ENCODE measurements around the gene OTUD1. TPM values are rescaled to one million over a fixed set of nuclear protein-coding genes. Genes with fewer than 3 reads are reported as not detected.

Gene OTUD1
- total and polyA plus RNA-seq, 9 donors = 13.3 to 23.9 (median 17.9) TPM

DNA sequence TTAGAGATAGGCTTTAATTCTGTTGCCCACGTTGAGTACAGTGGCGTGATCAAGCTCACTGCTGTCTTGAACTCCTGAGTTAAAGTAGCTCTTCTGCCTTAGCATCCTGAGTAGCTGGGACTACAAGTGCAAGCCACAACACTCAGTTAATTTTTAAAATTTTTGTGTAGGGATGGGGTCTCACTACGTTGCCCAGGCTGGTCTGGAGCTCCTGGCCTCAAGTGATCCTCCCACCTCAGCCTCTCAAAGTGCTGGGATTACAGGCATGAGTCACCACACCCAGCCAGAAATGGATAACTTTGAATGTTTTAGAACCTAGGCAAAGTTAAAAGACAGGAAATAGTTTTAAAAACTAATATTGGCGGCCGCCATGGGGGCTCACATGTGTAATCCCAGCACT is 43.9 kb upstream of the OTUD1 start:
- no peak overlapping the region for H3K27ac ChIP-seq
- no peaks in the 10 kb centered on the region for H3K36me3 ChIP-seq
- H3K9me3 ChIP-seq = no peaks in the 10 kb centered on the region
- no peak for DNase-seq
- intact Hi-C loops (cut with DNase I) = no loop called here
- no peaks in the 10 kb centered on the region for H3K4me1 ChIP-seq (ENCODE audit: insufficient read depth)
- no peaks in the 10 kb centered on the region for H3K27me3 ChIP-seq
- WGBS, 3 donors = 85 to 91% (median 88%) methylated on average over 5 of the region's 5 CpGs
- no peak overlapping the region for H3K4me3 ChIP-seq
- TF ChIP-seq, protein P1, sequence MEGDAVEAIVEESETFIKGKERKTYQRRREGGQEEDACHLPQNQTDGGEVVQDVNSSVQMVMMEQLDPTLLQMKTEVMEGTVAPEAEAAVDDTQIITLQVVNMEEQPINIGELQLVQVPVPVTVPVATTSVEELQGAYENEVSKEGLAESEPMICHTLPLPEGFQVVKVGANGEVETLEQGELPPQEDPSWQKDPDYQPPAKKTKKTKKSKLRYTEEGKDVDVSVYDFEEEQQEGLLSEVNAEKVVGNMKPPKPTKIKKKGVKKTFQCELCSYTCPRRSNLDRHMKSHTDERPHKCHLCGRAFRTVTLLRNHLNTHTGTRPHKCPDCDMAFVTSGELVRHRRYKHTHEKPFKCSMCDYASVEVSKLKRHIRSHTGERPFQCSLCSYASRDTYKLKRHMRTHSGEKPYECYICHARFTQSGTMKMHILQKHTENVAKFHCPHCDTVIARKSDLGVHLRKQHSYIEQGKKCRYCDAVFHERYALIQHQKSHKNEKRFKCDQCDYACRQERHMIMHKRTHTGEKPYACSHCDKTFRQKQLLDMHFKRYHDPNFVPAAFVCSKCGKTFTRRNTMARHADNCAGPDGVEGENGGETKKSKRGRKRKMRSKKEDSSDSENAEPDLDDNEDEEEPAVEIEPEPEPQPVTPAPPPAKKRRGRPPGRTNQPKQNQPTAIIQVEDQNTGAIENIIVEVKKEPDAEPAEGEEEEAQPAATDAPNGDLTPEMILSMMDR (IDR thresholded peaks at IDR 0.05) = no peak
- TF ChIP-seq POLR2A (IDR thresholded peaks at IDR 0.05) (no peak), EP300 (IDR thresholded peaks at IDR 0.05) (no peak)

- intact Hi-C loops (cut with DNase I) = no loop called here
- Histone ChIP-seq H3K9me3 (no peaks in the 10 kb centered on the region), H3K36me3 (no peaks in the 10 kb centered on the region), H3K27ac (no peak overlapping the region), H3K4me1 (ENCODE audit: insufficient read depth) (no peaks in the 10 kb centered on the region), H3K4me3 (no peak overlapping the region), H3K27me3 (no peaks in the 10 kb centered on the region)
- DNase-seq = no peak
- 93 to 98% (median 95%) methylated on average over 2 of the region's 2 CpGs for WGBS, 3 donors
- TF ChIP-seq POLR2A (IDR thresholded peaks at IDR 0.05) (no peak), EP300 (IDR thresholded peaks at IDR 0.05) (no peak)
- TF ChIP-seq, protein P1 (IDR thresholded peaks at IDR 0.05) = no peak
These were observed 42.2 kb upstream of the OTUD1 start for GRCh38 chr10:23396695-23397094.

- TF ChIP-seq POLR2A (IDR thresholded peaks at IDR 0.05) = no peak
- no peak for TF ChIP-seq EP300 (IDR thresholded peaks at IDR 0.05)
- TF ChIP-seq, protein P1 (IDR thresholded peaks at IDR 0.05) = no peak
- Histone ChIP-seq H3K4me3 (no peak overlapping the region), H3K36me3 (no peaks in the 10 kb centered on the region), H3K27me3 (no peaks in the 10 kb centered on the region), H3K9me3 (no peaks in the 10 kb centered on the region), H3K4me1 (ENCODE audit: insufficient read depth) (no peaks in the 10 kb centered on the region), H3K27ac (no peak overlapping the region)
- no peak for DNase-seq
- intact Hi-C loops (cut with DNase I) = no loop called here
- WGBS, 3 donors = 71 to 83% (median 72%) methylated on average over 7 of the region's 7 CpGs
These were observed 39.2 kb upstream of the OTUD1 start for GRCh38 chr10:23399701-23400144.

- WGBS, 3 donors = 41 to 67% (median 61%) methylated on average over 2 of the region's 2 CpGs
These were observed 36.0 kb upstream of the OTUD1 start for GRCh38 chr10:23402856-23403255.

More at GRCh38 chr10:23402856-23403255, 36.0 kb upstream of the OTUD1 start:
- intact Hi-C loops (cut with DNase I) = no loop called here
- Histone ChIP-seq H3K36me3 (no peaks in the 10 kb centered on the region), H3K4me1 (ENCODE audit: insufficient read depth) (no peaks in the 10 kb centered on the region), H3K27me3 (no peaks in the 10 kb centered on the region), H3K27ac (no peak overlapping the region), H3K4me3 (no peak overlapping the region), H3K9me3 (no peaks in the 10 kb centered on the region)
- DNase-seq = no peak
- TF ChIP-seq EP300 (IDR thresholded peaks at IDR 0.05) = no peak
- TF ChIP-seq POLR2A (IDR thresholded peaks at IDR 0.05) = no peak
- TF ChIP-seq, protein P1 (IDR thresholded peaks at IDR 0.05) = no peak
